SK-N-SH (cell line): ENCODE results near the gene THAP7. TPM values are rescaled to one million over a fixed set of nuclear protein-coding genes. Genes with fewer than 3 reads are reported as not detected.

Experiments
- CTCF ChIA-PET: fragments of 300-600, 350-600 bp; formaldehyde crosslinking; extraction: SDS; loops from one replicate; lab custom pipeline; 2021; lab: Yijun Ruan, JAX
- POLR2A ChIA-PET: fragments of 350-600 bp; sonication (Branson Sonifier 250); formaldehyde crosslinking; extraction: SDS; loops from one replicate; lab custom pipeline; 2020; ENCODE audit warnings: antibody characterized with exemption, inconsistent platforms; lab: Yijun Ruan, JAX
- DNase-seq: peaks from one replicate; pipeline ENCODE4 v3.0.0; 2012
- H2AFZ ChIP-seq: fragments of 200-600 bp; sonication (generic); 2 replicates; pipeline ENCODE4 v1.8.1; 2016; ENCODE audit warnings: antibody characterized with exemption, mild to moderate bottlenecking, low read depth
- H3F3A ChIP-seq: fragments of 200-600 bp; sonication (generic); replicated peaks from 2 replicates; pipeline ENCODE3; 2016; ENCODE audit warnings: antibody characterized with exemption, mild to moderate bottlenecking; ENCODE audit not compliant: insufficient read depth
- H3K27ac ChIP-seq, 2 experiments: fragments of 200-500 bp in 1 of 2; fragments of 200-600 bp in 1 of 2; sonication (Bioruptor generic) in 1 of 2; sonication (generic), shearing (Covaris generic) in 1 of 2; 2 replicates each; pipeline versions ENCODE4 v1.5.1 to v1.6.1; 2014 to 2016; ENCODE audit warnings: low read depth in 2 of 2, inconsistent platforms in 1 of 2, low read length in 1 of 2, mild to moderate bottlenecking in 1 of 2, mixed read lengths in 1 of 2
- H3K27me3 ChIP-seq: fragments of 200-600 bp; sonication (generic), shearing (Covaris generic); 2 replicates; pipeline ENCODE4 v1.6.1; 2016; ENCODE audit warnings: mixed run types; ENCODE audit not compliant: insufficient read depth
- H3K36me3 ChIP-seq, 2 experiments: fragments of 200-500 bp in 1 of 2; fragments of 200-600 bp in 1 of 2; sonication (Bioruptor generic) in 1 of 2; sonication (generic) in 1 of 2; replicated peaks in 1 of 2; 2 replicates each; pipeline versions ENCODE3 to v1.5.1; 2014 to 2016; ENCODE audit warnings: low read length in 1 of 2, mild to moderate bottlenecking in 1 of 2; ENCODE audit not compliant: insufficient read depth in 2 of 2, control insufficient read depth in 1 of 2
- H3K4me1 ChIP-seq, 2 experiments: fragments of 200-500 bp in 1 of 2; fragments of 200-600 bp in 1 of 2; sonication (Bioruptor generic) in 1 of 2; sonication (generic), shearing (Covaris generic) in 1 of 2; 2 replicates each; pipeline versions ENCODE4 v1.5.1 to v1.6.1; 2014 to 2016; ENCODE audit warnings: low read depth in 1 of 2, low read length in 1 of 2, mixed run types in 1 of 2; ENCODE audit not compliant: insufficient read depth in 2 of 2, control insufficient read depth in 1 of 2
- H3K4me2 ChIP-seq: fragments of 200-600 bp; sonication (generic), shearing (Covaris generic); 2 replicates; pipeline ENCODE4 v1.6.1; 2017; ENCODE audit warnings: mixed run types
- H3K4me3 ChIP-seq, 2 experiments: fragments of 200-500 bp in 1 of 2; fragments of 200-600 bp in 1 of 2; sonication (Bioruptor generic) in 1 of 2; sonication (generic), shearing (Covaris generic) in 1 of 2; 2 replicates each; pipeline versions ENCODE4 v1.5.1 to v1.8.1; 2014 to 2016; ENCODE audit warnings: low read depth in 2 of 2, inconsistent platforms in 1 of 2, low read length in 1 of 2, mild to moderate bottlenecking in 1 of 2, mixed read lengths in 1 of 2, moderate library complexity in 1 of 2
- H3K79me2 ChIP-seq: fragments of 200-600 bp; sonication (generic); 2 replicates; pipeline ENCODE4 v1.8.1; 2017; ENCODE audit warnings: mild to moderate bottlenecking; ENCODE audit not compliant: insufficient read depth
- H3K9ac ChIP-seq: fragments of 200-600 bp; sonication (generic); 2 replicates; pipeline ENCODE4 v1.6.1; 2017; ENCODE audit warnings: mixed run types
- H3K9me2 ChIP-seq: fragments of 200-600 bp; sonication (generic); 2 replicates; pipeline ENCODE4 v1.6.1; 2017; ENCODE audit warnings: mixed run types
- H3K9me3 ChIP-seq: fragments of 200-600 bp; sonication (generic); 2 replicates; pipeline ENCODE4 v1.6.1; 2017; ENCODE audit warnings: mixed run types, mild to moderate bottlenecking, moderate library complexity
- H4K20me1 ChIP-seq: fragments of 200-600 bp; sonication (generic); 2 replicates; pipeline ENCODE4 v1.6.1; 2017; ENCODE audit warnings: mild to moderate bottlenecking, mixed run types; ENCODE audit not compliant: insufficient read depth
- CHD2 ChIP-seq: fragments of 150-350 bp; IDR thresholded peaks from 2 replicates; pipeline ENCODE4 v1.6.1; 2018; ENCODE audit warnings: low read length; ENCODE audit not compliant: partially characterized antibody
- ELF1 ChIP-seq: IDR thresholded peaks from 2 replicates; pipeline ENCODE4 v1.4.0; 2012
- FOXM1 ChIP-seq: IDR thresholded peaks from 2 replicates; pipeline ENCODE4 v1.4.0; 2012; ENCODE audit warnings: low read depth, mild to moderate bottlenecking
- JUND ChIP-seq: IDR thresholded peaks from 2 replicates; pipeline ENCODE4 v1.4.0; 2012
- MAX ChIP-seq: IDR thresholded peaks from 2 replicates; pipeline ENCODE4 v1.4.0; 2012; ENCODE audit warnings: low read depth
- MEF2A ChIP-seq: IDR thresholded peaks from 2 replicates; pipeline ENCODE4 v1.4.0; 2012; ENCODE audit warnings: low read depth, borderline replicate concordance
- MXI1 ChIP-seq: IDR thresholded peaks from 2 replicates; pipeline ENCODE4 v1.6.1; 2012; ENCODE audit warnings: mild to moderate bottlenecking, low read depth, low read length, improper control_type of control experiment
- RAD21 ChIP-seq: IDR thresholded peaks from 2 replicates; pipeline ENCODE4 v1.6.1; 2012; ENCODE audit warnings: mild to moderate bottlenecking, low read length
- RCOR1 ChIP-seq: fragments of 150-350 bp; IDR thresholded peaks from 2 replicates; pipeline ENCODE4 v1.6.1; 2017; ENCODE audit warnings: antibody characterized with exemption, low read length
- REST ChIP-seq: IDR thresholded peaks from 2 replicates; pipeline ENCODE4 v1.6.1; 2012; ENCODE audit warnings: mild to moderate bottlenecking, low read depth, low read length, moderate library complexity
- SMC3 ChIP-seq: IDR thresholded peaks from 2 replicates; pipeline ENCODE4 v1.6.1; 2012; ENCODE audit warnings: low read depth, low read length, improper control_type of control experiment
- USF1 ChIP-seq: IDR thresholded peaks from 2 replicates; pipeline ENCODE4 v1.4.0; 2012; ENCODE audit warnings: low read depth, borderline replicate concordance
- ZBTB33 ChIP-seq: IDR thresholded peaks from 2 replicates; pipeline ENCODE4 v1.4.0; 2012; ENCODE audit warnings: low read depth, borderline replicate concordance
- WGBS: methylation state at CpG from one replicate; pipeline ENCODE4 v1.1.6; 2017; ENCODE audit warnings: low lambda C conversion rate; 5-methylcytosine and 5-hydroxymethylcytosine counted together
- polyA plus RNA-seq, 3 experiments: library from polyadenylated mRNA; depleted of rRNA; stranded (reverse); fragments of >200 nt; gene quantifications; 2 replicates each; pipeline ENCODE4 v1.2.3, GENCODE V29; 2012

The THAP7 gene
- polyA plus RNA-seq, 1 of the 3 experiments (the other 2 are of a cell fraction): 32.0 TPM

- H3K79me2 ChIP-seq: peaks cover 44% of the 10 kb centered on the region
- ChIA-PET POLR2A (no interaction called here), CTCF (interaction anchor here (1.2 to 4.0 kb wide), 4 partner anchors 9 to 67 kb away, joined by 4 to 26 read pairs (median 8); partner anchors contain the start of gene LZTR1)
- H3K9me3 ChIP-seq: no peaks in the 10 kb centered on the region
- H3K4me1 ChIP-seq: no peaks in the 10 kb centered on the region
- peaks cover 4% of the 10 kb centered on the region for H3F3A ChIP-seq
- WGBS: 60% methylated on average over 3 of the region's 3 CpGs
- DNase-seq: no peak
- no peak overlapping the region for H3K27ac ChIP-seq
- H3K9me2 ChIP-seq: no peaks in the 10 kb centered on the region
- peaks cover 39% of the 10 kb centered on the region for H4K20me1 ChIP-seq
- H3K36me3 ChIP-seq: peaks cover 28 to 45% of the 10 kb centered on the region in 2 experiments
- H3K9ac ChIP-seq: no peak overlapping the region
- H2AFZ ChIP-seq: no peak overlapping the region
- H3K4me2 ChIP-seq: no peak overlapping the region
- no peaks in the 10 kb centered on the region for H3K27me3 ChIP-seq
- no peak for TF ChIP-seq MAX
- no peak for TF ChIP-seq ZBTB33
- no peak for TF ChIP-seq MEF2A
- TF ChIP-seq ELF1: no peak
- no peak for TF ChIP-seq FOXM1
- no peak for TF ChIP-seq RCOR1
- TF ChIP-seq JUND: no peak
- no peak for TF ChIP-seq SMC3
- no peak for TF ChIP-seq USF1
- no peak for TF ChIP-seq CHD2
- no peak for TF ChIP-seq RAD21
- TF ChIP-seq MXI1: no peak
- TF ChIP-seq REST: no peak
- TF ChIP-seq, all 33 proteins: peak for 0
- no peak overlapping the region for H3K4me3 ChIP-seq
Measured at GRCh38 chr22:20953342-20953608, 48.6 kb downstream of the THAP7 start.
